Measurements from ENCODE around the gene KCNK16. TPM values are rescaled to one million over a fixed set of nuclear protein-coding genes. Genes with fewer than 3 reads are reported as not detected.

KCNK16 gene
- total and polyA plus RNA-seq, 2 of the 13 experiments (the other 11 are each of a cell fraction or from before 2014, with no cell fraction given): not detected

GRCh38 chr6:39302669-39303424, 19.7 kb downstream of the KCNK16 start (continued):
- TF ChIP-seq CSRNP1 (CRISPR knock-in tag; IDR thresholded peaks at IDR 0.05): no peak
- no peak for TF ChIP-seq ZNF18 (CRISPR knock-in tag; IDR thresholded peaks at IDR 0.05; ENCODE audit: insufficient replicate concordance)
- TF ChIP-seq ZNF724P (CRISPR knock-in tag; IDR thresholded peaks at IDR 0.05; ENCODE audit: borderline replicate concordance): 0 out of 2 replicates have a peak, but pooled peaks have one; percentile 60
- TF ChIP-seq ETV5 (CRISPR knock-in tag; IDR thresholded peaks at IDR 0.05; ENCODE audit: borderline replicate concordance): peak; percentile 38; the same call in 1 of the 2 replicates
- TF ChIP-seq, protein P1, sequence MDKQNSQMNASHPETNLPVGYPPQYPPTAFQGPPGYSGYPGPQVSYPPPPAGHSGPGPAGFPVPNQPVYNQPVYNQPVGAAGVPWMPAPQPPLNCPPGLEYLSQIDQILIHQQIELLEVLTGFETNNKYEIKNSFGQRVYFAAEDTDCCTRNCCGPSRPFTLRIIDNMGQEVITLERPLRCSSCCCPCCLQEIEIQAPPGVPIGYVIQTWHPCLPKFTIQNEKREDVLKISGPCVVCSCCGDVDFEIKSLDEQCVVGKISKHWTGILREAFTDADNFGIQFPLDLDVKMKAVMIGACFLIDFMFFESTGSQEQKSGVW (CRISPR knock-in tag; IDR thresholded peaks at IDR 0.05; ENCODE audit: borderline replicate concordance): no peak
- no peak for TF ChIP-seq FOXA3 (CRISPR knock-in tag; IDR thresholded peaks at IDR 0.05)
- TF ChIP-seq, protein P2, sequence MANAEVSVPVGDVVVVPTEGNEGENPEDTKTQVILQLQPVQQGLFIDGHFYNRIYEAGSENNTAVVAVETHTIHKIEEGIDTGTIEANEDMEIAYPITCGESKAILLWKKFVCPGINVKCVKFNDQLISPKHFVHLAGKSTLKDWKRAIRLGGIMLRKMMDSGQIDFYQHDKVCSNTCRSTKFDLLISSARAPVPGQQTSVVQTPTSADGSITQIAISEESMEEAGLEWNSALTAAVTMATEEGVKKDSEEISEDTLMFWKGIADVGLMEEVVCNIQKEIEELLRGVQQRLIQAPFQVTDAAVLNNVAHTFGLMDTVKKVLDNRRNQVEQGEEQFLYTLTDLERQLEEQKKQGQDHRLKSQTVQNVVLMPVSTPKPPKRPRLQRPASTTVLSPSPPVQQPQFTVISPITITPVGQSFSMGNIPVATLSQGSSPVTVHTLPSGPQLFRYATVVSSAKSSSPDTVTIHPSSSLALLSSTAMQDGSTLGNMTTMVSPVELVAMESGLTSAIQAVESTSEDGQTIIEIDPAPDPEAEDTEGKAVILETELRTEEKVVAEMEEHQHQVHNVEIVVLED (CRISPR knock-in tag; IDR thresholded peaks at IDR 0.05; ENCODE audit: borderline replicate concordance): no peak
- peak; percentile 47; the same call in 1 of the 2 replicates for TF ChIP-seq PITX1 (CRISPR knock-in tag; IDR thresholded peaks at IDR 0.05)
- no peak for TF ChIP-seq ZNF335 (CRISPR knock-in tag; IDR thresholded peaks at IDR 0.05)
- TF ChIP-seq TBX2 (CRISPR knock-in tag; IDR thresholded peaks at IDR 0.05; ENCODE audit: borderline replicate concordance): peak; percentile 30; the same call in 1 of the 2 replicates
- TF ChIP-seq, protein P3, sequence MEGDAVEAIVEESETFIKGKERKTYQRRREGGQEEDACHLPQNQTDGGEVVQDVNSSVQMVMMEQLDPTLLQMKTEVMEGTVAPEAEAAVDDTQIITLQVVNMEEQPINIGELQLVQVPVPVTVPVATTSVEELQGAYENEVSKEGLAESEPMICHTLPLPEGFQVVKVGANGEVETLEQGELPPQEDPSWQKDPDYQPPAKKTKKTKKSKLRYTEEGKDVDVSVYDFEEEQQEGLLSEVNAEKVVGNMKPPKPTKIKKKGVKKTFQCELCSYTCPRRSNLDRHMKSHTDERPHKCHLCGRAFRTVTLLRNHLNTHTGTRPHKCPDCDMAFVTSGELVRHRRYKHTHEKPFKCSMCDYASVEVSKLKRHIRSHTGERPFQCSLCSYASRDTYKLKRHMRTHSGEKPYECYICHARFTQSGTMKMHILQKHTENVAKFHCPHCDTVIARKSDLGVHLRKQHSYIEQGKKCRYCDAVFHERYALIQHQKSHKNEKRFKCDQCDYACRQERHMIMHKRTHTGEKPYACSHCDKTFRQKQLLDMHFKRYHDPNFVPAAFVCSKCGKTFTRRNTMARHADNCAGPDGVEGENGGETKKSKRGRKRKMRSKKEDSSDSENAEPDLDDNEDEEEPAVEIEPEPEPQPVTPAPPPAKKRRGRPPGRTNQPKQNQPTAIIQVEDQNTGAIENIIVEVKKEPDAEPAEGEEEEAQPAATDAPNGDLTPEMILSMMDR (CRISPR knock-in tag; IDR thresholded peaks at IDR 0.05): peak; percentile 98
- TF ChIP-seq CCAR2 (optimal IDR thresholded peaks at IDR 0.05; ENCODE audit: low read depth, low read length): no peak
- TF ChIP-seq XRCC5 (optimal IDR thresholded peaks at IDR 0.05; ENCODE audit: low read length): peak; percentile 81
- TF ChIP-seq, protein P4, sequence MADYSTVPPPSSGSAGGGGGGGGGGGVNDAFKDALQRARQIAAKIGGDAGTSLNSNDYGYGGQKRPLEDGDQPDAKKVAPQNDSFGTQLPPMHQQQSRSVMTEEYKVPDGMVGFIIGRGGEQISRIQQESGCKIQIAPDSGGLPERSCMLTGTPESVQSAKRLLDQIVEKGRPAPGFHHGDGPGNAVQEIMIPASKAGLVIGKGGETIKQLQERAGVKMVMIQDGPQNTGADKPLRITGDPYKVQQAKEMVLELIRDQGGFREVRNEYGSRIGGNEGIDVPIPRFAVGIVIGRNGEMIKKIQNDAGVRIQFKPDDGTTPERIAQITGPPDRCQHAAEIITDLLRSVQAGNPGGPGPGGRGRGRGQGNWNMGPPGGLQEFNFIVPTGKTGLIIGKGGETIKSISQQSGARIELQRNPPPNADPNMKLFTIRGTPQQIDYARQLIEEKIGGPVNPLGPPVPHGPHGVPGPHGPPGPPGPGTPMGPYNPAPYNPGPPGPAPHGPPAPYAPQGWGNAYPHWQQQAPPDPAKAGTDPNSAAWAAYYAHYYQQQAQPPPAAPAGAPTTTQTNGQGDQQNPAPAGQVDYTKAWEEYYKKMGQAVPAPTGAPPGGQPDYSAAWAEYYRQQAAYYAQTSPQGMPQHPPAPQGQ (CRISPR knock-in tag; IDR thresholded peaks at IDR 0.05; ENCODE audit: borderline replicate concordance): no peak
- no peak for TF ChIP-seq LCORL (IDR thresholded peaks at IDR 0.05)
- TF ChIP-seq LCORL (CRISPR knock-in tag; IDR thresholded peaks at IDR 0.05): 0 out of 2 replicates have a peak, but pooled peaks have one; percentile 47
- TF ChIP-seq ZNF598 (CRISPR knock-in tag; IDR thresholded peaks at IDR 0.05; ENCODE audit: borderline replicate concordance): 0 out of 2 replicates have a peak, but pooled peaks have one; percentile 38

All from HepG2 (cell line).